Sciatic nerve (tissue), 2 donors: ENCODE results near the gene CYLD. TPM values are rescaled to one million over a fixed set of nuclear protein-coding genes. Genes with fewer than 3 reads are reported as not detected.

Source experiments
- ATAC-seq: fragments of 200-7000 bp; cut with Tn5 transposase; one replicate; pipeline ENCODE4 v1.9.1; 2020; ENCODE audit warnings: mild to moderate bottlenecking, moderate library complexity
- DNase-seq: peaks from one replicate; pipeline ENCODE4 v3.0.0-alpha.2; 2020; ENCODE audit warnings: low spot score
- intact Hi-C: fragments of 100-400 bp; cut with DNase I; formaldehyde crosslinking; loops from one replicate; pipeline ENCODE4 v1.14.2; 2022
- total RNA-seq: library from RNA; stranded (reverse); fragmentation: NEBNext Ultra II Directional; extraction: Animal tissue kit (Norgen Biotek cat#: 25700); gene quantifications from one replicate; pipeline ENCODE4 v1.2.1, GENCODE V29; 2021
- donor health status: DM: no; HTN: no; CAD: no.
- donor health status: DM: no; HTN: no; CAD: no.

Gene CYLD
- 52.2 TPM for total RNA-seq

DNA sequence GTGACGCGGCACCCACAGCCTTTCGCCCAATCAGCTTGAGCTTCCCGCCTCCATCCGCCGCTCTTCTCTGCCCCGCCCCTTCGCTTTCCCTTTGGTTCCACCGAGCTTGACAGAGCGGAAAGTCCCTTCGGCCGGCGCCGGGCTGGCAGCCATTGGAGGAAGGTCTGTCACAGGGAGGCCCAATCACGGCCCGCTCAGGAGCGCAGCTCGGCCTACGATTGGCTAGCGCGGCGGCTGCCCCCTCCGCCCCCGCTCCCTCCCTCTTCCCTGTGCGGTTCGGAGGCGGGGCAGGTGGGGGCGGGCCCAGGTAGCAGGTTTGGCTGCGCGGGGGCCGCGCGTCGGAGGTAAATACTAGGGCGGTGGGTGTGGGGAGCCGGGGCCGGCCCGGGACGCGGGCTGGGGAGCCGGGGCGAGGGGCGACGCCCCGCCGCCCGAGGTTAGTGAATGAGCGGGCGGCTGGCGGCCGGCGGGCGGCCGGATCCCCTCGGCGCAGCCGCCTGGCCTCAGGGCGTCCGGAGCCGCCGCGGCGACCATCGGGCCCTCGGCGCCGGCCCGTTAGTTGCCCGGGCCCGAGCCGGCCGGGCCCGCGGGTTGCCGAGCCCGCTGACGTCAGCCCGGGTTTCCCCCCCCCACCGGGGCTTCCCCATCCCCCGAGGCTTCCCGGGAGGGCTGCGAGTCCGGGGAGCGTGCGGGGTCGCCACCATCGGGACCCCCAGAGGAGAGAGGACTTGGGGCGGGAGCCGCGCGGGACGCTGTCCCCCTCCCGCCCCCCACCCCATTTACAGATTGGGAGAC, at the start of gene CYLD:
Gene CYLD, plus strand, starts transcription at position 306 of the 795 bp plus-strand sequence. CDS start 7,613 bp downstream, outside the sequence.
- DNase-seq, result peak; percentile 100
- peak; percentile 100 for ATAC-seq
- intact Hi-C loops, result no loop called here

- no peak for ATAC-seq
- no peak for DNase-seq
- intact Hi-C loops, result no loop called here
These were observed 49.3 kb upstream of the CYLD start for GRCh38 chr16:50692644-50692998.

GRCh38 chr16:50692999-50693781, 48.7 kb upstream of the CYLD start, which contains the start of gene NOD2:
NOD2 (plus strand) TSS chr16:50693606; CDS start chr16:50699496, 5,890 bp downstream.
- DNase-seq, result no peak
- no peak for ATAC-seq
- intact Hi-C loops, result no loop called here

DNA sequence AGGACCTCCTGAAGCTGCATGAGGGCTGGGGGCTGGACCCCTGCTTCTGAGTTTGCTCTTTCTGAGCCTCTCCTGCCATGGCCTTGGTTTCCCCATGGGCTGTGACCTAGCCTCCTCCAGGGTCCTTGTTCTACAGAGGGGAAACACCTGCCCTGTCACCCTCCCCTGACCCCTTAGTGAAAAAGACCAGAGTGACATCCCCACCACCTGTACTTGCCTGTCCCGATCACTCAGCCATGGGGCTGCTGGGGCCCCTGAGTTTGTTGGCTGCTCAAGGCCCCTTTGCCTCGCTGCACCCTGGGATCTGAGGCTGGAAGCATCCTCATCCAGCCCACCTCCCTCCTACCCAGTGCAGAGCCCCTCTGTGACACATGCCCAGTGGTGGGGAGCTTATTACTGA, 47.7 kb upstream of the CYLD start:
- no peak for DNase-seq
- ATAC-seq, result no peak
- intact Hi-C loops, result no loop called here

GRCh38 chr16:50695017-50696000, 46.6 kb upstream of the CYLD start:
- intact Hi-C loops, result no loop called here
- ATAC-seq (peak; percentile 55), DNase-seq (no peak)

- intact Hi-C loops, result no loop called here
- ATAC-seq, result no peak
- no peak for DNase-seq
These were observed 45.8 kb upstream of the CYLD start for GRCh38 chr16:50696126-50696525.

DNA sequence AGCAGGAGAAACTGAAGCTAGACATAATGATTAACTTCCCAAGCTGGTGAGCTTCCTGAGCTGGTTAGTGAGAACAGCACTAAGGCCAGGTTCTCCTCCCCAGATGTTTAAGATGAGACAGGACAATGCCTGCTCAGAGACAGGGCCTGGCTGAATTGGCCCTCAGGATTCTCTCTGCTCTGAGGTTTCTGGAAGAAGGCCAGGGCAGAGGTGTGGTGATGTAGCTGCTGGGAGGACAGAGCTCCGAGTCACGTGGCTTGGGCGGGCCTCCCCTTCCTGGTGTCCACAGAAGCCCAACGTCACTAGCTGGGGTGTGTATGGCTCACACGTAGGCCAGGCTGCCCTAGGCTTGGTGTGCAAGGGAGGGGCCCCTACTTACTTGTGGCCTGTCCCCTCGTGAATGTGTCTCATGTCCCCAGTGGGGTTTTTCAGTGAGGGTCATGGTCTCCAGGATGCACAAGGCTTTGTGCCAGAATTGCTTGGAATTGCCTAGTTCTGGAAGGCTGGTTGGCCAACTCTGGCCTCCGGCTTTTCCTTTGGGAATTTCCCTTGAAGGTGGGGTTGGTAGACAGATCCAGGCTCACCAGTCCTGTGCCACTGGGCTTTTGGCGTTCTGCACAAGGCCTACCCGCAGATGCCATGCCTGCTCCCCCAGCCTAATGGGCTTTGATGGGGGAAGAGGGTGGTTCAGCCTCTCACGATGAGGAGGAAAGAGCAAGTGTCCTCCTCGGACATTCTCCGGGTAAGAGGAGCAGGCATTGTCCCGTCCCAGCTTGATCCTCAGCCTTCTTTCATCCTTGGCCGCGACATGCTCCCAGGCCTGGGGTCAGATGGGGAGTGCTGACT, 45.1 kb upstream of the CYLD start:
- intact Hi-C loops, result no loop called here
- ATAC-seq, result peak; percentile 85
- DNase-seq, result peak; percentile 82

DNA sequence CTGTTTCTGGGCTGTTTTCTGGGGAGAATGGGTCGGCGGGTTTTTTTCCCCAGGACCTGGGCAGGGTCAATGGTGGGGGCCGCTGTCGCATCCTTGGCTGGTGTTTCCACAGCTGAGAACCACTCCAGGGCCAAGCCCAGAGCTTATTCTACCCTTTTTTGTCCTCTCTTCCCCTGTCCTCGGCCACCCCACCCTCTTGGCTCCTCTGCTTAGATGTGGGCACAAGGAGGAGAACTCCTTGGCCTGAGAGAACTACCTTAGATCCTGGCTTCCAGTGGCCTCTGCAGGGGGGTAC, 44.5 kb upstream of the CYLD start:
- intact Hi-C loops, result no loop called here
- DNase-seq (no peak), ATAC-seq (no peak)

DNA sequence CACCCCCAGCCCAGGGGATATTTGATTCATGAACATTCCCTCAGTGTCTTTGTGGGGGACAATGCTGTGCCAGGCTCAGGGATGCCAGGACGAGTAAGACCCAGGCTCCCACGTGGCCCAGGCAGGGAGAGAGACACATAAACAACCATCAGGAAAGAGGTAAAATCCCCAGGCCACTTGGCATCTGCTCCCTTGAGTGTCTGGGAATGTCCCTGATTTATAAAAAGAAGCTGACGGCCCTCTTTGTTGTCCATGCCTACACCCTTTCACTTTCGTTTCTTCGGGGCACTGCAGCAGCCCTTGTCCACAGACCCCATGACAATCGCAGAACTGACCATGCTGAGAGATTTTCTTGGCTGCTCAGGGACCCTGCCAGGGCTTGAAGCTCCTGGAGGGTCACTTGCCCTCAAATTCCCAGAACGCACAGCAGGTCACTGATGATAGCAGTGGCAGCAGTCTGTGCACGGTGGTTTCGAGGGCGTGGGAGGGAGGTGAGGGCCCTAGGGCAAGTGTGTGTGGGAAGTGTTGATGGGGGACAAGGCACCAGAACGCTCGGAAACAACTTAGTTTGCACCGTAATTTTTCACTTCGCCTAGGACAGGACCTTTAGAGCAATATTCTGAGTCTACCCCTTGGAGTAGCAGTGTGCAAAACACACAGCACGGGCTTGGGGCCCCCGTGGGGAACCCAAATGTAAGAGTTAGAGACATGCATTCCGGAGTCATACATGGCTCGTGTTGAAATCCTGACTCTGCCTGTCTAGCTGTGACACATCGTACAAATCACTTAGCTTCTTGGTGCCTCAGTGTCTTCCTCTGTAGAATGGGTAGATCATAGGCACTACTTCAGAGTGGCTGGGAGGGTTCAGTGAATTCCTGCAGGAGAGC, 43.8 kb upstream of the CYLD start:
- intact Hi-C loops, result no loop called here
- ATAC-seq, result peak; percentile 62
- no peak for DNase-seq

GRCh38 chr16:50699326-50700159, 42.3 kb upstream of the CYLD start:
- intact Hi-C loops, result no loop called here
- no peak for DNase-seq
- no peak for ATAC-seq

DNA sequence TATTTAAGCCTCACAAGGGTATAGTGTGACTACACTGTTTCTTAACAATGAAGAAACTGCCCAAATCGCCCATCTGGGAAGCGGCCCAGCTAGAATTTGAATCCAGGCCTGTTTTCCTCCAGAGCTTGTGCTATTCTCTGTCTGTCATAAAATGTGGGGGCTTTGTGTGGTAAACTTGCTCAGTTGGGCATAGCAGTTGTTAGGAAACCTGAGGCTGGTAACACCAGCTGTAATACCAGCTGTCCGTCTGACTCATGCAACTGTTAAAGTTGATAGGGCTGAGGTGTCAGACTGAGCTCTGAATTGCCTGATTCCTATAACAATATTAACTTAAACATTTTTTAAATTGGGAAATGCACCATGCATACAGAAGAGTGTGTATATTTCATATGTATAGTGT, 39.2 kb upstream of the CYLD start:
- DNase-seq (no peak), ATAC-seq (no peak)
- intact Hi-C loops, result no loop called here

- intact Hi-C loops, result no loop called here
- ATAC-seq, result no peak
These were observed 37.6 kb upstream of the CYLD start for GRCh38 chr16:50704245-50704644.

DNA sequence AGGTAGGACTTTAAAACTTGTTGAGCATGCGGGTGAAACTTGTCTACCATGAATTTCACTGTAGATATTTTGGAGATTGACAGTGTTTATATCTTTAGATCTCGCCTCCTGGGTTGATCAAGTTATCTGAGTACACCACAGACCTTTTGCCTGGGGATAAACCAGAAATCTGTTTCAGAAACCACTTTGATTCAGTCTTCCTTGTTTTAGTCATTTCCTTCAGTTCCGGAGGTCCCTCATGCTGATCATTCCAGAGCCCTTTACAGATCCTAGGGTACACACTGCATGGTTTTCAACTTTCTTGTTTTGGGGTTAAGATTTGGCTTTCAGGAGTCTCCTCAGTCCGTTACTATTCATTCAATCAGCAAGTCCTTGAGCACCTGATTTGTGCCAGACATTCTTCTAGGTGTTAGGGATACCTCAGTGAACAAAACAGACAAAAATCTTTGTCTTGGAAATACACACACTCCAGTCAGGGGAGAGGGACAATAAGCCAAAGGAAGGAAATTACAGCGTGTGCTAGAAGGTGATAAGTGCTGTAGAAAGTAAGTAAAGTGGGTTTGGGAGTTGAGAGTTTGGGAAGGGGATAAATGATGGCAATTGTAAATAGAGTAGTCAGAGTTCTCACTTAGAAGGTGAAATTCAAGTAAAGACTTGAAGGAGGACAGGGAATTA, 36.3 kb upstream of the CYLD start:
- intact Hi-C loops, result no loop called here
- no peak for ATAC-seq
- no peak for DNase-seq

More at GRCh38 chr16:50704245-50704644, 37.6 kb upstream of the CYLD start:
- no peak for DNase-seq

GRCh38 chr16:50706250-50706649, 35.6 kb upstream of the CYLD start:
- no peak for ATAC-seq
- intact Hi-C loops, result no loop called here

GRCh38 chr16:50708373-50709060, 33.4 kb upstream of the CYLD start:
- DNase-seq (no peak), ATAC-seq (peak; percentile 8)
- intact Hi-C loops, result no loop called here

More at GRCh38 chr16:50706250-50706649, 35.6 kb upstream of the CYLD start:
- no peak for DNase-seq
